ACC112 (cell line): ENCODE measurements around the gene SYT17.

Source experiments
- H2AFZ ChIP-seq: fragments of 200-600 bp; sonication (generic); one replicate; pipeline ENCODE4 v1.6.0; 2017; ENCODE audit warnings: antibody characterized with exemption, low read length; ENCODE audit not compliant: unreplicated experiment
- H3K27ac ChIP-seq: fragments of 200-600 bp; sonication (generic); 2 replicates; pipeline ENCODE4 v1.5.1; 2014; ENCODE audit warnings: low read depth, mild to moderate bottlenecking, antibody characterized with exemption, low read length, moderate library complexity
- H3K27me3 ChIP-seq: fragments of 200-600 bp; sonication (generic); 2 replicates; pipeline ENCODE4 v1.6.1; 2014; ENCODE audit warnings: mild to moderate bottlenecking, antibody characterized with exemption, low read length, moderate library complexity, mixed read lengths; ENCODE audit not compliant: insufficient read depth
- H3K36me3 ChIP-seq: fragments of 200-600 bp; sonication (generic); 2 replicates; pipeline ENCODE4 v1.6.1; 2016; ENCODE audit warnings: mild to moderate bottlenecking, antibody characterized with exemption, low read length, moderate library complexity, mixed read lengths; ENCODE audit not compliant: insufficient read depth
- H3K4me1 ChIP-seq: fragments of 200-600 bp; sonication (generic); one replicate; pipeline ENCODE4 v1.6.1; 2016; ENCODE audit warnings: low read length, mixed read lengths; ENCODE audit not compliant: insufficient read depth, unreplicated experiment, control insufficient read depth
- H3K4me3 ChIP-seq: fragments of 200-600 bp; sonication (generic); 2 replicates; pipeline ENCODE4 v1.5.1; 2014; ENCODE audit warnings: mild to moderate bottlenecking, low read depth, low read length
- H3K79me2 ChIP-seq: fragments of 200-600 bp; sonication (generic); one replicate; pipeline ENCODE4 v1.6.0; 2016; ENCODE audit warnings: low read length; ENCODE audit not compliant: control insufficient read depth, unreplicated experiment, insufficient read depth

The SYT17 gene, protein sequence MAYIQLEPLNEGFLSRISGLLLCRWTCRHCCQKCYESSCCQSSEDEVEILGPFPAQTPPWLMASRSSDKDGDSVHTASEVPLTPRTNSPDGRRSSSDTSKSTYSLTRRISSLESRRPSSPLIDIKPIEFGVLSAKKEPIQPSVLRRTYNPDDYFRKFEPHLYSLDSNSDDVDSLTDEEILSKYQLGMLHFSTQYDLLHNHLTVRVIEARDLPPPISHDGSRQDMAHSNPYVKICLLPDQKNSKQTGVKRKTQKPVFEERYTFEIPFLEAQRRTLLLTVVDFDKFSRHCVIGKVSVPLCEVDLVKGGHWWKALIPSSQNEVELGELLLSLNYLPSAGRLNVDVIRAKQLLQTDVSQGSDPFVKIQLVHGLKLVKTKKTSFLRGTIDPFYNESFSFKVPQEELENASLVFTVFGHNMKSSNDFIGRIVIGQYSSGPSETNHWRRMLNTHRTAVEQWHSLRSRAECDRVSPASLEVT

GRCh38 chr16:19167710-19168370 lies at the start of gene SYT17:
Gene SYT17 (plus strand): TSS chr16:19168240. CDS start chr16:19168647, 407 bp downstream.
- H3K36me3 ChIP-seq: no peaks in the 10 kb centered on the region
- peaks cover 49% of the 10 kb centered on the region for H3K27me3 ChIP-seq
- no peak within 1 kb of the TSS for H2AFZ ChIP-seq
- no peaks in the 10 kb centered on the region for H3K79me2 ChIP-seq
- no peak within 1 kb of the TSS for H3K27ac ChIP-seq
- H3K4me1 ChIP-seq: no peaks in the 10 kb centered on the region
- peak within 1 kb of the TSS; percentile 72 for H3K4me3 ChIP-seq

- H3K4me3 ChIP-seq: peak overlapping the region; percentile 81
- peaks cover 16% of the 10 kb centered on the region; the same call in 1 of the 2 replicates for H3K36me3 ChIP-seq
- H3K4me1 ChIP-seq: peaks cover 51% of the 10 kb centered on the region
- peak overlapping the region; percentile 31 for H2AFZ ChIP-seq
- H3K79me2 ChIP-seq: peaks cover 64% of the 10 kb centered on the region
- peak overlapping the region; percentile 99 for H3K27ac ChIP-seq
- H3K27me3 ChIP-seq: no peaks in the 10 kb centered on the region
These were observed 49.1 kb upstream of the SYT17 start for GRCh38 chr16:19118938-19119431.

DNA sequence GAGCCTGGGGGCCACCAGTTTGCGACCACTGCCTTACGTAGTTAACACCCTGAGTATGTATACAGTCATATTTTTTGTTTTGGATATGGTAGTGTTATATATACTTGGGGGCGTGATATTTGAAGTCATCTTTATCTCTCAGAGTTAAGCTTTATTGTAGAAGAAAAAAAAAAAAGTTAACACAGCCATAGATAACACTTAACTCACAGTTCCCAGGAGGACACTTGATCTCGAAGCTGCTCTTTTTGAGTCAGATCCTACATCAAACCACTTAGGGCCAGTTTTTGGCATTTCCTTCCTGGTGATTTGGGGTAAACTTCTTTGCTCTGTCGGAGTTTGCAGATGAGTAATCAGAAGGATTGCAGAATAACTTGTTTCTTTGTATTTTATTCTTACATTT lies 48.5 kb upstream of the SYT17 start:
- Histone ChIP-seq H3K79me2 (peaks cover 59% of the 10 kb centered on the region), H3K4me3 (peak overlapping the region; percentile 81), H3K36me3 (peaks cover 17% of the 10 kb centered on the region; the same call in 1 of the 2 replicates), H3K4me1 (peaks cover 51% of the 10 kb centered on the region), H3K27ac (peak overlapping the region; percentile 99), H2AFZ (peak overlapping the region; percentile 31), H3K27me3 (no peaks in the 10 kb centered on the region)

DNA sequence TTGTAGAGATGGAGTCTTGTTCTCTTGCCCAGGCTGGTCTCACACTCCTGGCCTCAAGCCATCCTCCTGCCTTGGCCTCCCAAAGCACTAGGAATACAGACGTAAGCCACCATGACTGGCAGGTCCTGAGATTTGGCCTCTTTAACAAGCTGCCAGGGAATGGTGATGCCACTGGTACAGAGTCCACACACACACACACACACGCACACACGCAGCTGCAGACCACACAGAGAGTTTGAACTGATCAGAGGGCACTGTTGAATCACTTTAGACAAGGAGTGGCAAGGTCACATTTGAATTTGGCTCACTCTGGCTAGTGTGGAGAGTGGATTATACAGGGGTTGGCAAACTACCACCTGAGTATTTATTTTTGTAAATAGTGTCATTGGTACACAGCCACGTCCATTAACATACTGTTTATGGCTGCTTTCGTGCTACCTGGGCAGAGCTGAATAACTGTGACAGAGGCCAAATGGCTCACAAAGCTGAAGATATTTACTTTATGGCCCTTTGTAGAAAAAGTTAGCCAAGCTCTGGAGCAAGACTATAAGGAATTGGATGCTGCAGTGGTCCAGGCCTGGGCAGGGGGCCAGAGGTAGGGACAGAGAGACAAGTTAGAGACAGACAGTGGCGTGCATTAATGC lies 44.4 kb upstream of the SYT17 start:
- H3K36me3 ChIP-seq: peaks cover 13% of the 10 kb centered on the region; the same call in 1 of the 2 replicates
- H3K79me2 ChIP-seq: peaks cover 23% of the 10 kb centered on the region
- no peak overlapping the region for H3K27ac ChIP-seq
- peaks cover 18% of the 10 kb centered on the region for H3K4me1 ChIP-seq
- no peak overlapping the region for H3K4me3 ChIP-seq
- no peak overlapping the region for H2AFZ ChIP-seq
- no peaks in the 10 kb centered on the region for H3K27me3 ChIP-seq

- Histone ChIP-seq H3K27ac (no peak overlapping the region), H3K4me1 (peaks cover 20% of the 10 kb centered on the region), H3K36me3 (peaks cover 13% of the 10 kb centered on the region; the same call in 1 of the 2 replicates), H3K79me2 (peaks cover 7% of the 10 kb centered on the region), H3K27me3 (no peaks in the 10 kb centered on the region), H3K4me3 (no peak overlapping the region), H2AFZ (no peak overlapping the region)
These were observed 41.7 kb upstream of the SYT17 start for GRCh38 chr16:19126300-19126699.

GRCh38 chr16:19127205-19127604 lies 40.8 kb upstream of the SYT17 start:
- H3K27me3 ChIP-seq: no peaks in the 10 kb centered on the region
- H3K36me3 ChIP-seq: peaks cover 13% of the 10 kb centered on the region; the same call in 1 of the 2 replicates
- H3K79me2 ChIP-seq: no peaks in the 10 kb centered on the region
- no peak overlapping the region for H3K4me3 ChIP-seq
- H3K27ac ChIP-seq: no peak overlapping the region
- no peak overlapping the region for H2AFZ ChIP-seq
- peaks cover 25% of the 10 kb centered on the region for H3K4me1 ChIP-seq

- no peak overlapping the region for H3K4me3 ChIP-seq
- H3K36me3 ChIP-seq: peaks cover 10% of the 10 kb centered on the region; the same call in 1 of the 2 replicates
- H3K27ac ChIP-seq: no peak overlapping the region
- H3K4me1 ChIP-seq: peaks cover 25% of the 10 kb centered on the region
- H2AFZ ChIP-seq: no peak overlapping the region
- H3K79me2 ChIP-seq: no peaks in the 10 kb centered on the region
- no peaks in the 10 kb centered on the region for H3K27me3 ChIP-seq
These were observed 40.3 kb upstream of the SYT17 start for GRCh38 chr16:19127674-19128131.

GRCh38 chr16:19128454-19129200 lies 39.4 kb upstream of the SYT17 start:
- Histone ChIP-seq H3K4me3 (no peak overlapping the region), H3K27me3 (no peaks in the 10 kb centered on the region), H2AFZ (no peak overlapping the region), H3K27ac (no peak overlapping the region), H3K4me1 (peaks cover 25% of the 10 kb centered on the region), H3K79me2 (no peaks in the 10 kb centered on the region), H3K36me3 (peaks cover 10% of the 10 kb centered on the region; the same call in 1 of the 2 replicates)

- Histone ChIP-seq H3K4me1 (peaks cover 25% of the 10 kb centered on the region), H3K4me3 (peak overlapping the region; percentile 51), H3K36me3 (peaks cover 5% of the 10 kb centered on the region; the same call in 1 of the 2 replicates), H3K27me3 (no peaks in the 10 kb centered on the region), H3K27ac (peak overlapping the region; percentile 80; the same call in 1 of the 2 replicates), H3K79me2 (no peaks in the 10 kb centered on the region), H2AFZ (no peak overlapping the region)
These were observed 37.7 kb upstream of the SYT17 start for GRCh38 chr16:19130385-19130784.
